ENCODE data around the gene PTPRM. TPM values are rescaled to one million over a fixed set of nuclear protein-coding genes. Genes with fewer than 3 reads are reported as not detected.
A peak's percentile ranks its signal among the peaks of the same experiment; 100 is the strongest.

Gene PTPRM
- total RNA-seq, 1 donor from 2014 or later, result 101 TPM

GRCh38 chr18:7758764-7759163, 191.6 kb downstream of the PTPRM start:
- ATAC-seq (ENCODE audit: poor library complexity), result no peak
- intact Hi-C loops (cut with DNase I), result no loop called here

GRCh38 chr18:7760967-7761948, 194.1 kb downstream of the PTPRM start:
- intact Hi-C loops (cut with DNase I), result no loop called here
- DNase-seq, result no peak
- no peak for ATAC-seq (ENCODE audit: poor library complexity)

More at GRCh38 chr18:7758764-7759163, 191.6 kb downstream of the PTPRM start:
- no peak for DNase-seq

GRCh38 chr18:7764405-7764804, 197.3 kb downstream of the PTPRM start:
- DNase-seq (no peak), ATAC-seq (ENCODE audit: poor library complexity) (no peak)
- intact Hi-C loops (cut with DNase I), result no loop called here

GRCh38 chr18:7766346-7766745, 199.2 kb downstream of the PTPRM start:
- ATAC-seq (ENCODE audit: poor library complexity) (peak; percentile 36), DNase-seq (no peak)
- intact Hi-C loops (cut with DNase I), result no loop called here

- no peak for DNase-seq
- intact Hi-C loops (cut with DNase I), result no loop called here
- ATAC-seq (ENCODE audit: poor library complexity), result no peak
Measured at GRCh38 chr18:7766817-7767216, 199.7 kb downstream of the PTPRM start.

- ATAC-seq (ENCODE audit: poor library complexity) (peak; percentile 60), DNase-seq (no peak)
- intact Hi-C loops (cut with DNase I), result no loop called here
Measured at GRCh38 chr18:7770908-7771307, 203.8 kb downstream of the PTPRM start.

GRCh38 chr18:7772510-7772888, 205.4 kb downstream of the PTPRM start:
- ATAC-seq (ENCODE audit: poor library complexity) (no peak), DNase-seq (no peak)
- intact Hi-C loops (cut with DNase I), result no loop called here

- intact Hi-C loops (cut with DNase I), result no loop called here
Measured at GRCh38 chr18:7772951-7773350, 205.8 kb downstream of the PTPRM start.

GRCh38 chr18:7775128-7775527, 208.0 kb downstream of the PTPRM start:
- ATAC-seq (ENCODE audit: poor library complexity) (no peak), DNase-seq (no peak)
- intact Hi-C loops (cut with DNase I), result no loop called here

More at GRCh38 chr18:7772951-7773350, 205.8 kb downstream of the PTPRM start:
- ATAC-seq (ENCODE audit: poor library complexity), result no peak
- no peak for DNase-seq

- DNase-seq, result no peak
- no peak for ATAC-seq (ENCODE audit: poor library complexity)
- intact Hi-C loops (cut with DNase I), result no loop called here
Measured at GRCh38 chr18:7775843-7776242, 208.7 kb downstream of the PTPRM start.

GRCh38 chr18:7778181-7778580, 211.1 kb downstream of the PTPRM start:
- ATAC-seq (ENCODE audit: poor library complexity), result no peak
- no peak for DNase-seq
- intact Hi-C loops (cut with DNase I), result no loop called here

GRCh38 chr18:7779211-7779610, 212.1 kb downstream of the PTPRM start:
- ATAC-seq (ENCODE audit: poor library complexity) (no peak), DNase-seq (no peak)
- intact Hi-C loops (cut with DNase I), result no loop called here

- DNase-seq, result no peak
- no peak for ATAC-seq (ENCODE audit: poor library complexity)
- intact Hi-C loops (cut with DNase I), result no loop called here
Measured at GRCh38 chr18:7784171-7784570, 217.1 kb downstream of the PTPRM start.

- DNase-seq, result no peak
- no peak for ATAC-seq (ENCODE audit: poor library complexity)
- intact Hi-C loops (cut with DNase I), result no loop called here
Measured at GRCh38 chr18:7786569-7786968, 219.5 kb downstream of the PTPRM start.

- DNase-seq (no peak), ATAC-seq (ENCODE audit: poor library complexity) (no peak)
- intact Hi-C loops (cut with DNase I), result no loop called here
Measured at GRCh38 chr18:7787339-7787738, 220.2 kb downstream of the PTPRM start.

- peak; percentile 68 for ATAC-seq (ENCODE audit: poor library complexity)
- no peak for DNase-seq
- intact Hi-C loops (cut with DNase I), result no loop called here
Measured at GRCh38 chr18:7789856-7790552, 222.9 kb downstream of the PTPRM start.

GRCh38 chr18:7793100-7793499, 226.0 kb downstream of the PTPRM start:
- intact Hi-C loops (cut with DNase I), result no loop called here
- ATAC-seq (ENCODE audit: poor library complexity) (no peak), DNase-seq (no peak)

- intact Hi-C loops (cut with DNase I), result no loop called here
- ATAC-seq (ENCODE audit: poor library complexity) (no peak), DNase-seq (no peak)
Measured at GRCh38 chr18:7803956-7804469, 236.9 kb downstream of the PTPRM start.

GRCh38 chr18:7805096-7805495, 238.0 kb downstream of the PTPRM start:
- DNase-seq (no peak), ATAC-seq (ENCODE audit: poor library complexity) (no peak)
- intact Hi-C loops (cut with DNase I), result no loop called here

GRCh38 chr18:7805880-7806279, 238.8 kb downstream of the PTPRM start:
- intact Hi-C loops (cut with DNase I), result no loop called here
- DNase-seq (no peak), ATAC-seq (ENCODE audit: poor library complexity) (no peak)

All from Right ventricle myocardium superior (tissue), 1 donor.